A673 (cell line): Measurements from ENCODE around the gene PTGFRN.

Experiments used
- EZH2 ChIP-seq: fragments of 200-600 bp; sonication (generic); IDR thresholded peaks from 2 replicates; pipeline ENCODE4 v1.6.1; 2017; ENCODE audit warnings: borderline replicate concordance, low read depth, mild to moderate bottlenecking, mixed read lengths, antibody characterized with exemption, low read length; ENCODE audit not compliant: poor library complexity, severe bottlenecking
- TF ChIP-seq, protein P1 (sequence below): fragments of 300-800, 200-600 bp; sonication (generic); conservative IDR thresholded peaks from 2 replicates; pipeline ENCODE4 v1.5.1; 2017; ENCODE audit warnings: low read depth, mild to moderate bottlenecking, antibody characterized with exemption, low read length, moderate library complexity, mixed read lengths

DNA sequence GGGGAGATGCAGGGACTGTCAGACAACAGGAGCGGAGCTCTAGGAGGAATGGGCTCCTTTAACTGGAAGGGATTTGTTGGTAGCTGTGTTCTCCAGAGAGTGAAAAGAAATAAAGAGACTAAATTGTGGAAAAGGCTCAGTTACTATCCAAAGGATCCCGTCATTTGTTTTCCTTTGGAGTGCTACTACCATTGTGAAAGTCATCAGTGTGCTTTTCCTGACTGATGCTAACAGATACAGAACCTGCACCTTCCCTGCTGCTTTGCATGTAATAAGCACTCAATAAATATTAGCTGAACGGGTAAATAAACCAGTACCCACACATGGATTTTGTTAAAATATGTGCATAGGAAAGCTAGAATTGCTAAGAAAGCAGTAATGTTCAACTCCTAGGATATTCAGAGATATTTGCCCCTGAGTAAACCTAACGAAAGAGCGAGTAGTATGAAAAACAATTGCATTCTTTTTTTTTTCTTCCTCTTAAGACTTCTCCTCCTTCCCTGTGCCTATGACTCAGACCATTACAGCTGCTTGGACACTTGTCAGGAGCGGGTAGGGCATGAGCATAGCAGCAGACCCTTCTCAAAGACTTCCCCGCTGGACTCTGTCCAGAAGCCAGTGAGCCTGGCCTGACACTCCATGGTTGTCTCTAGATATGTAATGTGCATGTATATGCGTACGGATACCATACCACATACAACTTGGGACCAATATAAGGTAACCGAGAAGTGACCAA, 41.7 kb downstream of the PTGFRN start:
- TF ChIP-seq, protein P1, sequence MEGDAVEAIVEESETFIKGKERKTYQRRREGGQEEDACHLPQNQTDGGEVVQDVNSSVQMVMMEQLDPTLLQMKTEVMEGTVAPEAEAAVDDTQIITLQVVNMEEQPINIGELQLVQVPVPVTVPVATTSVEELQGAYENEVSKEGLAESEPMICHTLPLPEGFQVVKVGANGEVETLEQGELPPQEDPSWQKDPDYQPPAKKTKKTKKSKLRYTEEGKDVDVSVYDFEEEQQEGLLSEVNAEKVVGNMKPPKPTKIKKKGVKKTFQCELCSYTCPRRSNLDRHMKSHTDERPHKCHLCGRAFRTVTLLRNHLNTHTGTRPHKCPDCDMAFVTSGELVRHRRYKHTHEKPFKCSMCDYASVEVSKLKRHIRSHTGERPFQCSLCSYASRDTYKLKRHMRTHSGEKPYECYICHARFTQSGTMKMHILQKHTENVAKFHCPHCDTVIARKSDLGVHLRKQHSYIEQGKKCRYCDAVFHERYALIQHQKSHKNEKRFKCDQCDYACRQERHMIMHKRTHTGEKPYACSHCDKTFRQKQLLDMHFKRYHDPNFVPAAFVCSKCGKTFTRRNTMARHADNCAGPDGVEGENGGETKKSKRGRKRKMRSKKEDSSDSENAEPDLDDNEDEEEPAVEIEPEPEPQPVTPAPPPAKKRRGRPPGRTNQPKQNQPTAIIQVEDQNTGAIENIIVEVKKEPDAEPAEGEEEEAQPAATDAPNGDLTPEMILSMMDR = no peak
- no peak for TF ChIP-seq EZH2
